ENCODE measurements around the gene TPCN1. TPM values are rescaled to one million over a fixed set of nuclear protein-coding genes. Genes with fewer than 3 reads are reported as not detected.

TPCN1 gene
- total and polyA plus RNA-seq, 2 of the 13 experiments (the other 11 are each of a cell fraction or from before 2014, with no cell fraction given), result 8.0 to 26.8 TPM

GRCh38 chr12:113346353-113346752, 125.1 kb downstream of the TPCN1 start (continued):
- TF ChIP-seq ZNF318 (CRISPR knock-in tag; IDR thresholded peaks at IDR 0.05) (no peak), NFIC (IDR thresholded peaks at IDR 0.05; ENCODE audit: low read length) (no peak), ZHX2 (IDR thresholded peaks at IDR 0.05; ENCODE audit: low read depth) (no peak), ZHX2 (CRISPR knock-in tag; IDR thresholded peaks at IDR 0.05; ENCODE audit: borderline replicate concordance) (no peak), ZNF776 (CRISPR knock-in tag; IDR thresholded peaks at IDR 0.05) (no peak), DBP (CRISPR knock-in tag; IDR thresholded peaks at IDR 0.05; ENCODE audit: not compliant biosample characterization) (no peak), AHR (CRISPR knock-in tag; IDR thresholded peaks at IDR 0.05) (no peak), ZNF276 (CRISPR knock-in tag; IDR thresholded peaks at IDR 0.05; ENCODE audit: low read depth) (no peak)
